ENCODE measurements around the gene BICRAL.

BICRAL gene

GRCh38 chr6:42783876-42784642 is 2.2 kb downstream of the BICRAL start:
- Histone ChIP-seq H3K4me3 (ENCODE audit: low read length) (peak overlapping the region; percentile 80), H2AFZ (ENCODE audit: low read depth, low read length) (peak overlapping the region; percentile 37; the same call in 1 of the 2 replicates), H3K36me3 (replicated peaks; ENCODE audit: low read depth, low read length) (peaks cover 9% of the 10 kb centered on the region), H3K9ac (ENCODE audit: low read length) (peak overlapping the region; percentile 93), H3K4me2 (ENCODE audit: low read length) (peak overlapping the region; percentile 77), H3K27ac (ENCODE audit: low read length) (peak overlapping the region; percentile 85), H4K20me1 (ENCODE audit: insufficient read depth, low read length) (no peaks in the 10 kb centered on the region), H3K27me3 (ENCODE audit: low read depth, low read length) (no peaks in the 10 kb centered on the region), H3K79me2 (ENCODE audit: low read length) (peaks cover 61% of the 10 kb centered on the region), H3K4me1 (ENCODE audit: low read length) (peaks cover 30% of the 10 kb centered on the region), H3K9me3 (ENCODE audit: insufficient read depth, low read length) (no peaks in the 10 kb centered on the region)
- TF ChIP-seq EZH2phosphoT487 (IDR thresholded peaks at IDR 0.05; ENCODE audit: low read depth) = no peak
- TF ChIP-seq CTCF (IDR thresholded peaks at IDR 0.05; ENCODE audit: low read depth, low read length) = no peak

- Histone ChIP-seq H3K4me1 (ENCODE audit: low read length) (peaks cover 29% of the 10 kb centered on the region), H4K20me1 (ENCODE audit: insufficient read depth, low read length) (no peaks in the 10 kb centered on the region), H3K27me3 (ENCODE audit: low read depth, low read length) (no peaks in the 10 kb centered on the region), H3K9me3 (ENCODE audit: insufficient read depth, low read length) (no peaks in the 10 kb centered on the region), H3K4me3 (ENCODE audit: low read length) (peak overlapping the region; percentile 80), H3K9ac (ENCODE audit: low read length) (peak overlapping the region; percentile 93; the same call in 1 of the 2 replicates), H3K4me2 (ENCODE audit: low read length) (peak overlapping the region; percentile 77), H2AFZ (ENCODE audit: low read depth, low read length) (no peak overlapping the region), H3K79me2 (ENCODE audit: low read length) (peaks cover 69% of the 10 kb centered on the region), H3K36me3 (replicated peaks; ENCODE audit: low read depth, low read length) (peaks cover 9% of the 10 kb centered on the region), H3K27ac (ENCODE audit: low read length) (no peak overlapping the region)
- TF ChIP-seq EZH2phosphoT487 (IDR thresholded peaks at IDR 0.05; ENCODE audit: low read depth) (no peak), CTCF (IDR thresholded peaks at IDR 0.05; ENCODE audit: low read depth, low read length) (no peak)
Measured at GRCh38 chr6:42784717-42785498, 3.1 kb downstream of the BICRAL start.

GRCh38 chr6:42786525-42786985 is 4.7 kb downstream of the BICRAL start:
- Histone ChIP-seq H3K27ac (ENCODE audit: low read length) (no peak overlapping the region), H3K9ac (ENCODE audit: low read length) (no peak overlapping the region), H2AFZ (ENCODE audit: low read depth, low read length) (no peak overlapping the region), H3K4me2 (ENCODE audit: low read length) (no peak overlapping the region), H4K20me1 (ENCODE audit: insufficient read depth, low read length) (no peaks in the 10 kb centered on the region), H3K9me3 (ENCODE audit: insufficient read depth, low read length) (no peaks in the 10 kb centered on the region), H3K27me3 (ENCODE audit: low read depth, low read length) (no peaks in the 10 kb centered on the region), H3K79me2 (ENCODE audit: low read length) (peaks cover 76% of the 10 kb centered on the region), H3K4me1 (ENCODE audit: low read length) (peaks cover 22% of the 10 kb centered on the region), H3K4me3 (ENCODE audit: low read length) (no peak overlapping the region), H3K36me3 (replicated peaks; ENCODE audit: low read depth, low read length) (peaks cover 9% of the 10 kb centered on the region)
- no peak for TF ChIP-seq CTCF (IDR thresholded peaks at IDR 0.05; ENCODE audit: low read depth, low read length)
- TF ChIP-seq EZH2phosphoT487 (IDR thresholded peaks at IDR 0.05; ENCODE audit: low read depth) = no peak

GRCh38 chr6:42787063-42787472 is 5.2 kb downstream of the BICRAL start:
- H3K27ac ChIP-seq (ENCODE audit: low read length) = no peak overlapping the region
- no peak overlapping the region for H3K4me2 ChIP-seq (ENCODE audit: low read length)
- peaks cover 9% of the 10 kb centered on the region for H3K36me3 ChIP-seq (replicated peaks; ENCODE audit: low read depth, low read length)
- H3K4me3 ChIP-seq (ENCODE audit: low read length) = no peak overlapping the region
- no peaks in the 10 kb centered on the region for H3K27me3 ChIP-seq (ENCODE audit: low read depth, low read length)
- no peaks in the 10 kb centered on the region for H3K9me3 ChIP-seq (ENCODE audit: insufficient read depth, low read length)
- no peaks in the 10 kb centered on the region for H4K20me1 ChIP-seq (ENCODE audit: insufficient read depth, low read length)
- TF ChIP-seq CTCF (IDR thresholded peaks at IDR 0.05; ENCODE audit: low read depth, low read length) (no peak), EZH2phosphoT487 (IDR thresholded peaks at IDR 0.05; ENCODE audit: low read depth) (no peak)
- H3K79me2 ChIP-seq (ENCODE audit: low read length) = peaks cover 80% of the 10 kb centered on the region
- H3K4me1 ChIP-seq (ENCODE audit: low read length) = peaks cover 22% of the 10 kb centered on the region
- no peak overlapping the region for H3K9ac ChIP-seq (ENCODE audit: low read length)
- H2AFZ ChIP-seq (ENCODE audit: low read depth, low read length) = no peak overlapping the region

Data from OCI-LY3 (cell line).